Measurements from ENCODE around the gene CR1. TPM values are rescaled to one million over a fixed set of nuclear protein-coding genes. Genes with fewer than 3 reads are reported as not detected.

The CR1 gene
- total and polyA plus RNA-seq, 8 donors, result 0.44 to 8.0 (median 1.4) TPM

DNA sequence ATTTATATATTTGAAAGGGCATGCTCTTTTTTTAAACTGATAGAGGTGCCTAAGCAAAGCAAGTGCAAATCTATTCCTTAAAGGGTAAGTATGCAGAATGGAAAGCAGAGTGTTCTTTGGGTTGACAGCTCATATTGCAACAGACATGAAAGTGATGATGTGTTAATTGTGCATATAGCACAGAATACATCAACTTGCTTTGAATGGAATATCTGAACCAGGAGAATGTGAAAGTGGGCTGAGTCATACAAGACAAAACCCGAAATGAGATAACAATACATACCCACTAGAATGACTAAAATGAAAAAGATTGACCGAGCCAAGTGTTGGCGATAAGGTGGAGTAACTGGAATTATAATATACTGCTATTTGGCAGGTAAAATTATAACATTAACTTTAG, 4.3 kb downstream of the CR1 start:
- Histone ChIP-seq H3K27ac (no peak overlapping the region), H3K36me3 (no peaks in the 10 kb centered on the region), H3K9me3 (no peaks in the 10 kb centered on the region), H3K4me3 (no peak overlapping the region), H3K4me1 (peaks cover 10 to 13% (median 12%) of the 10 kb centered on the region in 4 donors), H3K27me3 (peaks cover 0 to 69% (median 16%) of the 10 kb centered on the region in 3 donors)
- intact Hi-C loops (cut with DNase I; ENCODE audit: low total_unique reads), result no loop called here
- TF ChIP-seq EP300 (IDR thresholded peaks at IDR 0.05), result no peak
- TF ChIP-seq, protein P1, sequence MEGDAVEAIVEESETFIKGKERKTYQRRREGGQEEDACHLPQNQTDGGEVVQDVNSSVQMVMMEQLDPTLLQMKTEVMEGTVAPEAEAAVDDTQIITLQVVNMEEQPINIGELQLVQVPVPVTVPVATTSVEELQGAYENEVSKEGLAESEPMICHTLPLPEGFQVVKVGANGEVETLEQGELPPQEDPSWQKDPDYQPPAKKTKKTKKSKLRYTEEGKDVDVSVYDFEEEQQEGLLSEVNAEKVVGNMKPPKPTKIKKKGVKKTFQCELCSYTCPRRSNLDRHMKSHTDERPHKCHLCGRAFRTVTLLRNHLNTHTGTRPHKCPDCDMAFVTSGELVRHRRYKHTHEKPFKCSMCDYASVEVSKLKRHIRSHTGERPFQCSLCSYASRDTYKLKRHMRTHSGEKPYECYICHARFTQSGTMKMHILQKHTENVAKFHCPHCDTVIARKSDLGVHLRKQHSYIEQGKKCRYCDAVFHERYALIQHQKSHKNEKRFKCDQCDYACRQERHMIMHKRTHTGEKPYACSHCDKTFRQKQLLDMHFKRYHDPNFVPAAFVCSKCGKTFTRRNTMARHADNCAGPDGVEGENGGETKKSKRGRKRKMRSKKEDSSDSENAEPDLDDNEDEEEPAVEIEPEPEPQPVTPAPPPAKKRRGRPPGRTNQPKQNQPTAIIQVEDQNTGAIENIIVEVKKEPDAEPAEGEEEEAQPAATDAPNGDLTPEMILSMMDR (IDR thresholded peaks at IDR 0.05), result no peak
- no peak for TF ChIP-seq POLR2A (IDR thresholded peaks at IDR 0.05)
- WGBS, 5 donors, result 32 to 65% (median 61%) methylated on average over 3 of the region's 3 CpGs
- no peak for DNase-seq

DNA sequence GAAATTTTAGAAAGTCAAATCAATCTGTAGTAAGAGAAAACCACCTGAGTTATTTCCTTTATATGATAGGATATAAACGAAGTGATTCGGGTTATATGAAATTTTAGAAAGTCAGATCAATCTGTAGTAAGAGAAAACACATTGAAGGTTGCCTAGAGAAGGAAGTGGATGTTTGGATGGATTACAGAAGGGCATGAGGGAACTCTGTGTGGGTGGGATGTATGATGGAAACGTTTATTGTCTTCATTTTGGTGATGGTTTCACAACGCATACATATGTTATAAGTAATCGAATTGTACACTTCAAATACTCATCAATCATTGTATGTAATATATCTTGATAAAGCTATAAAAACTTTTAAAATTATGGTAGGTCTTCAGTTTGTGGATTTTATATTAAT, 5.1 kb downstream of the CR1 start:
- Histone ChIP-seq H3K36me3 (no peaks in the 10 kb centered on the region), H3K4me3 (no peak overlapping the region), H3K27me3 (peaks cover 0 to 64% (median 8%) of the 10 kb centered on the region in 3 donors), H3K9me3 (no peaks in the 10 kb centered on the region), H3K27ac (no peak overlapping the region), H3K4me1 (peaks cover 5 to 7% (median 6%) of the 10 kb centered on the region in 4 donors)
- WGBS, 5 donors, result 55 to 66% (median 61%) methylated on average over 5 of the region's 5 CpGs
- intact Hi-C loops (cut with DNase I; ENCODE audit: low total_unique reads), result no loop called here
- no peak for DNase-seq
- TF ChIP-seq, protein P1 (IDR thresholded peaks at IDR 0.05), result no peak
- TF ChIP-seq POLR2A (IDR thresholded peaks at IDR 0.05) (no peak), EP300 (IDR thresholded peaks at IDR 0.05) (no peak), POLR2AphosphoS5 (IDR thresholded peaks at IDR 0.05) (no peak)

DNA sequence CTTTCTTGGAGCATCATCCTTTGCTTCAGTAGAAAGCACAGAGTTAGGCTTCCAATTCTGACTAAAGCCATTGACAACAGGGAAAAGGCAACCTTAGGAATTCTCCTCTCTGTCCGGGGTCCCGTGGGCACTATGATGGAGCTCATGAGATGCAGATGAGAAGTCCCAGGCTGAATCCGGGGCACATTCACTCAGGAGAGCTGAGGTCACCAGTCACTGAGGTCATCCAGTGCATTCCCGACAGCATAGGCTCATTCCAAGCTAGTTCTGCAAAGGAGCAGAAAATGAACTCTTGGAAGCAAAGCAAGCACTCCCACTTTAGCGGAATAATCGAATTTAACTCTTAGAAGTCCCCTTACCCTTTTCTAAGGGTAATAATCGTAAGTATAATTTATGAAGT, 6.8 kb downstream of the CR1 start:
- no peak for DNase-seq
- H3K9me3 ChIP-seq, result no peaks in the 10 kb centered on the region
- no peaks in the 10 kb centered on the region for H3K36me3 ChIP-seq
- H3K4me3 ChIP-seq, result no peak overlapping the region
- H3K4me1 ChIP-seq, result no peaks in the 10 kb centered on the region
- TF ChIP-seq, protein P1 (IDR thresholded peaks at IDR 0.05), result no peak
- TF ChIP-seq POLR2A (IDR thresholded peaks at IDR 0.05) (no peak), EP300 (IDR thresholded peaks at IDR 0.05) (no peak), POLR2AphosphoS5 (IDR thresholded peaks at IDR 0.05) (no peak)
- intact Hi-C loops (cut with DNase I; ENCODE audit: low total_unique reads), result no loop called here
- WGBS, 5 donors, result 60 to 71% (median 66%) methylated on average over 7 of the region's 7 CpGs
- no peak overlapping the region for H3K27ac ChIP-seq
- H3K27me3 ChIP-seq, result peaks cover 0 to 48% (median 0%) of the 10 kb centered on the region in 3 donors

DNA sequence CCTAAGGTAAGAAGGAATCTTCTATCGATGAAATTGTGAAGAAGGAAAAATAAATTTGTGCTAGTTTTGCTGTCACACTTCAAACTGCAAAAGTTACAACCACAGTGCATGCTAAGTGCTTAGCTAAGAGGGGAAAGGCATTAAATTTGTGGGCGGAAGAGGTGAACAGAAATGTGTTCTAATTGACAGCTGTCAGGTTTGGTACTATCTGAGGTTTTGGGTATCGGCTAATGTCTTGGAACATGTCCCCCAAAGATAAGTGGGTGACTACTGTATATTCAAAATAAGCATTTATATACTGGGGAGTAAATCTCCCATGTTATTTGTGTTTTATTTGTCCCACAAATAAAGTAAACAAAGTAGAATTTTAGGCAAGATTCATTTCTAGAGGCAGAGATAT, 8.0 kb downstream of the CR1 start:
- no peak for DNase-seq

More for the DNA sequence above, 8.0 kb downstream of the CR1 start:
- H3K36me3 ChIP-seq, result no peaks in the 10 kb centered on the region
- H3K27me3 ChIP-seq, result peaks cover 0 to 39% (median 0%) of the 10 kb centered on the region in 3 donors
- no peak overlapping the region for H3K27ac ChIP-seq
- H3K4me3 ChIP-seq, result no peak overlapping the region
- H3K9me3 ChIP-seq, result no peaks in the 10 kb centered on the region
- H3K4me1 ChIP-seq, result no peaks in the 10 kb centered on the region
- TF ChIP-seq EP300 (IDR thresholded peaks at IDR 0.05) (no peak), POLR2AphosphoS5 (IDR thresholded peaks at IDR 0.05) (no peak), POLR2A (IDR thresholded peaks at IDR 0.05) (no peak)
- TF ChIP-seq, protein P1 (IDR thresholded peaks at IDR 0.05), result no peak
- intact Hi-C loops (cut with DNase I; ENCODE audit: low total_unique reads), result no loop called here
- 85 to 92% (median 89%) methylated on average over 3 of the region's 3 CpGs for WGBS, 5 donors
